ENCODE results near the gene UBA7. TPM values are rescaled to one million over a fixed set of nuclear protein-coding genes. Genes with fewer than 3 reads are reported as not detected.
A peak's percentile ranks its signal among the peaks of the same experiment; 100 is the strongest.

The UBA7 gene
- total and polyA plus RNA-seq, 2 of the 8 experiments (the other 6 are each of a cell fraction or from before 2014, with no cell fraction given), result 0.34 to 0.65 TPM

DNA sequence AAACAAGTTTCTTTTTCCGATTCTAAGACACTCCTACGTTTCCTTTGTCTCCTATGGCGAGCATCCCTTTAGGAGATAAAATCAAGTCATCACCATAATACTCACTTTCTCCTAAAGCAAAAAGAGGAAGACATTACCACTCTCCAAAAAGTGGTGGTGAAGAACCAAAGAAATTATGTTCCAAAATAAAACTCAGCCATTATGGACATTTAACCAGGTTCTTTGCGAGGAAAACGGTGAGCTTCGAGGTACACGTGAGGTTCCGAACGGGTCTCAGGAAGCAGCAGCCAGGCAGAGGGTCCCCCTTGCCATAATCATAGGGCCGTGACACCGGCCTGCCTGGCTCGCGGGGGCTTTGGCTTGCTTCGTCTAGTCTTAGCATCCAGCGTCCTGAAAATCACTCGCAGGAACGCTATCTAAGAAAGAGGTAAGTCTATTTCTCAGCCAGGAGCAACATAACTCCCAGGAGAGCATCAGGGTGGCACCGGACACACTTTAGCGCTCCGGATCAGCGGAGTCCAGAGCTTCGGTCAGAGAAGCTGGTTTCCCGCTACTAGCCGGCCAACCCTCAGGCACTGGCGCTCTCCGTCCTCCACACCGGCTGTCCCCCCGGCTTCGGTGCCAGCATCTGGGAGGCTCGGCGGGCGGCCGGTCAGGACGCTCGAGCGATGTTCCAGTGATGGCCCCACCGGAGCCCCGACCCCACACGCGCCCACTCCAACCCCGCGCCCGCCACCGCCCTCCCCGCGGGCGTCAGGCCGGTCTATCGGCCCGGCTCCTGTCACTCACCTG lies 28.0 kb downstream of the UBA7 start:
- DNase-seq (ENCODE audit: low read depth in 1 of 2, low spot score in 2 of 2) (no peak), FAIRE-seq (no peak)
- Histone ChIP-seq H3K27me3 (replicated peaks in 1 of 4; ENCODE audit: control insufficient read depth in 3 of 4, extremely low read depth in 1 of 4, insufficient read depth in 3 of 4, low read length in 3 of 4) (peaks cover 0 to 2% (median 0%) of the 10 kb centered on the region in 4 experiments; a peak in 2 of 7 replicates), H4K8ac (ENCODE audit: extremely low read depth, insufficient read depth, low read length) (peak overlapping the region; percentile 79; the same call in 1 of the 2 replicates), H3K79me2 (ENCODE audit: control insufficient read depth in 1 of 2, insufficient read depth in 2 of 2, low read length in 2 of 2) (peaks cover 0 to 41% of the 10 kb centered on the region in 2 experiments; a peak in 2 of 4 replicates), H3K9me3 (ENCODE audit: insufficient read depth in 2 of 2, low read depth in 1 of 2, low read length in 1 of 2) (no peaks in the 10 kb centered on the region), H2BK12ac (ENCODE audit: low read depth, low read length) (no peak overlapping the region), H3K56ac (replicated peaks; ENCODE audit: insufficient read length, low read depth, low read length) (no peak overlapping the region), H2AFZ (ENCODE audit: low read length) (peak overlapping the region; percentile 64; the same call in 1 of the 2 replicates), H4K91ac (replicated peaks; ENCODE audit: insufficient read length, low read length) (no peak overlapping the region), H3K4me1 (replicated peaks in 1 of 4; ENCODE audit: control insufficient read depth in 3 of 4, insufficient read depth in 4 of 4, low read length in 3 of 4) (peaks cover 0 to 5% (median 2%) of the 10 kb centered on the region in 4 experiments; a peak in 2 of 7 replicates), H2AK5ac (ENCODE audit: low read depth, low read length) (no peak overlapping the region), H3K4me3 (ENCODE audit: extremely low read depth in 1 of 4, insufficient read depth in 2 of 4, low read depth in 3 of 4, low read length in 4 of 4) (peak overlapping the region; percentile 75 to 95 (median 86)), H2BK5ac (ENCODE audit: low read depth, low read length) (no peak overlapping the region), H3K4ac (replicated peaks; ENCODE audit: insufficient read length, low read depth, low read length) (peak overlapping the region; percentile 44), H3K4me2 (ENCODE audit: insufficient read depth in 1 of 2, low read depth in 2 of 2, low read length in 2 of 2) (peak overlapping the region; percentile 91 to 94), H3K79me1 (ENCODE audit: low read depth, low read length) (peaks cover 8% of the 10 kb centered on the region; the same call in 1 of the 2 replicates), H3K18ac (ENCODE audit: extremely low read depth, low read length) (no peak overlapping the region), H3K36me3 (ENCODE audit: control insufficient read depth in 2 of 4, insufficient read depth in 4 of 4, low read length in 3 of 4) (peaks cover 0 to 8% (median 3%) of the 10 kb centered on the region in 4 experiments; a peak in 5 of 8 replicates), H4K20me1 (replicated peaks in 1 of 2; ENCODE audit: control insufficient read depth in 1 of 2, insufficient read depth in 2 of 2, low read length in 2 of 2) (peaks cover 0 to 6% of the 10 kb centered on the region in 2 experiments), H3K27ac (ENCODE audit: low read depth, low read length) (peak overlapping the region; percentile 74), H2BK15ac (ENCODE audit: low read length) (no peak overlapping the region), H2BK20ac (ENCODE audit: low read length) (no peak overlapping the region), H3K9ac (replicated peaks in 1 of 4; ENCODE audit: extremely low read depth in 1 of 4, low read depth in 3 of 4, low read length in 3 of 4) (peak overlapping the region; percentile 75 to 95 (median 84)), H4K5ac (ENCODE audit: insufficient read length, low read depth, low read length) (no peak overlapping the region), H2BK120ac (replicated peaks; ENCODE audit: low read depth, low read length) (no peak overlapping the region), H3K23ac (ENCODE audit: insufficient read length) (no peak overlapping the region), H3K14ac (ENCODE audit: insufficient read length) (no peak overlapping the region), H3K23me2 (ENCODE audit: low read depth, low read length) (peaks cover 8% of the 10 kb centered on the region; the same call in 1 of the 2 replicates)
- CTCF ChIA-PET (ENCODE audit: partially characterized antibody), result interaction anchor here (0.5 to 3.6 kb wide), 6 partner anchors 9 to 110 kb away, joined by 3 to 20 read pairs (median 4); partner anchors contain the start of gene AMIGO3
- POLR2A ChIA-PET (ENCODE audit: partially characterized antibody), result interaction anchor here (0.9 to 3.3 kb wide), 8 partner anchors 14 to 83 kb away, joined by 3 to 18 read pairs (median 4); partner anchors contain the start of genes AMIGO3 and GMPPB
- 12% methylated on average over 27 of the region's 50 CpGs; no CpG with 5 or more reads in 1 of the 2 experiments for WGBS, 2 experiments (ENCODE audit: extremely low coverage in 1 of 2, insufficient coverage in 1 of 2, insufficient read length in 1 of 2, insufficient replicate concordance in 2 of 2, low coverage in 1 of 2, low lambda C conversion rate in 2 of 2, missing lambda C conversion rate in 1 of 2)
- no peak for TF ChIP-seq EP300 (IDR thresholded peaks at IDR 0.05; ENCODE audit: borderline replicate concordance in 1 of 2, low read depth in 2 of 2, low read length in 2 of 2)
- TF ChIP-seq CEBPB (IDR thresholded peaks at IDR 0.05; ENCODE audit: low read depth, low read length), result no peak
- peak; percentile 43 for TF ChIP-seq SAP30 (IDR thresholded peaks at IDR 0.05; ENCODE audit: insufficient read depth, insufficient replicate concordance, low read length)
- TF ChIP-seq CHD1 (IDR thresholded peaks at IDR 0.05; ENCODE audit: low read depth, low read length), result no peak
- TF ChIP-seq POLR2AphosphoS5 (IDR thresholded peaks at IDR 0.05; ENCODE audit: low read depth, low read length), result no peak; the same call in 1 of the 2 replicates
- TF ChIP-seq SP4 (IDR thresholded peaks at IDR 0.05; ENCODE audit: low read length), result no peak
- TF ChIP-seq TAF1 (IDR thresholded peaks at IDR 0.05; ENCODE audit: low read depth, low read length), result 0 out of 2 replicates have a peak, but pooled peaks have one; percentile 7
- no peak for TF ChIP-seq CBX5 (IDR thresholded peaks at IDR 0.05; ENCODE audit: low read depth, low read length)
- no peak for TF ChIP-seq CTBP2 (IDR thresholded peaks at IDR 0.05; ENCODE audit: borderline replicate concordance, insufficient read depth, insufficient read length, low read length)
- TF ChIP-seq KDM1A (IDR thresholded peaks at IDR 0.05; ENCODE audit: borderline replicate concordance, low read length), result no peak
- TF ChIP-seq SIN3A (conservative IDR thresholded peaks at IDR 0.05 in 1 of 2, IDR thresholded peaks at IDR 0.05 in 1 of 2; ENCODE audit: low read depth in 1 of 2, low read length in 2 of 2), result no peak
